Upper lobe of left lung (tissue), 6 donors: ENCODE results near the gene PCBP3. TPM values are rescaled to one million over a fixed set of nuclear protein-coding genes. Genes with fewer than 3 reads are reported as not detected.

ENCODE experiments used
- ATAC-seq, 2 donors: fragments of 200-7000 bp; cut with Tn5 transposase; one replicate each; pipeline ENCODE4 v1.9.1; 2022; ENCODE audit warnings: mild to moderate bottlenecking in 2 of 2, moderate library complexity in 2 of 2; ENCODE audit not compliant: low FRiP score in 2 of 2
- DNase-seq, 2 donors: peaks; one replicate each; pipeline ENCODE4 v3.0.0-alpha.2; 2019 to 2020
- H3K27ac ChIP-seq, 4 donors: fragments of 200-600 bp; sonication (generic); one replicate each; pipeline ENCODE4 v1.5.1; 2016 to 2019
- H3K27me3 ChIP-seq, 4 donors: fragments of 200-600 bp; sonication (generic); one replicate each; pipeline ENCODE4 v1.5.1; 2017 to 2019
- H3K36me3 ChIP-seq, 4 donors: fragments of 200-600 bp; sonication (generic); one replicate each; pipeline ENCODE4 v1.5.1; 2016 to 2019
- H3K4me1 ChIP-seq, 4 donors: fragments of 200-600 bp; sonication (generic); one replicate each; pipeline ENCODE4 v1.5.1; 2018 to 2019
- H3K4me3 ChIP-seq, 4 donors: fragments of 200-600 bp; sonication (generic); one replicate each; pipeline ENCODE4 v1.5.1; 2017 to 2019; ENCODE audit warnings: mild to moderate bottlenecking in 2 of 4, moderate library complexity in 1 of 4
- H3K9me3 ChIP-seq, 4 donors: fragments of 200-600 bp; sonication (generic); one replicate each; pipeline ENCODE4 v1.5.1; 2018 to 2019
- CTCF ChIP-seq, 6 experiments: fragments of 450-650 bp in 4 of 6; fragments of 200-600 bp in 2 of 6; sonication (generic) in 2 of 6; IDR thresholded peaks; one replicate each; pipeline ENCODE4 v1.5.1; 2016 to 2019; ENCODE audit warnings: antibody characterized with exemption in 6 of 6
- EP300 ChIP-seq, 4 donors: sonication (generic); formaldehyde crosslinking; IDR thresholded peaks; one replicate each; pipeline ENCODE4 v1.5.1; 2017; ENCODE audit warnings: antibody characterized with exemption in 4 of 4, control low read depth in 2 of 4
- POLR2A ChIP-seq, 4 donors: fragments of 450-650 bp; IDR thresholded peaks; one replicate each; pipeline ENCODE4 v1.5.1; 2016 to 2017; ENCODE audit warnings: antibody characterized with exemption in 4 of 4, mild to moderate bottlenecking in 2 of 4
- POLR2AphosphoS5 ChIP-seq, 2 donors: sonication (generic); formaldehyde crosslinking; IDR thresholded peaks; one replicate each; pipeline ENCODE4 v1.5.1; 2017; ENCODE audit warnings: antibody characterized with exemption in 2 of 2
- WGBS, 2 donors: methylation state at CpG; one replicate each; pipeline ENCODE4 v1.1.5; 2017 to 2018; 5-methylcytosine and 5-hydroxymethylcytosine counted together
- total RNA-seq, 6 donors: library from RNA; depleted of rRNA in 4 of 6; stranded (reverse); fragments of >200 nt in 4 of 6; gene quantifications; one replicate each; pipeline versions ENCODE4 v1.1.0 to v1.2.1, GENCODE V29; 2016 to 2021
- donor health status: DM: no; HTN: no; CAD: no; lungs with moderate emphysema.
- donor health status: DM: no; HTN: yes; CAD: no; lungs with severe emphysema.

The PCBP3 gene
- total RNA-seq, 6 donors from 2014 or later = 0.78 to 10.5 (median 3.3) TPM

- Histone ChIP-seq H3K36me3 (peaks cover 0 to 27% (median 13%) of the 10 kb centered on the region in 4 donors), H3K27me3 (peaks cover 0 to 5% (median 0%) of the 10 kb centered on the region in 4 donors), H3K27ac (peak overlapping the region in 3 of 4 donors; percentile 34 to 81 (median 80)), H3K4me1 (peaks cover 5 to 17% (median 15%) of the 10 kb centered on the region in 4 donors), H3K9me3 (no peaks in the 10 kb centered on the region), H3K4me3 (peak overlapping the region in 3 of 4 donors; percentile 51 to 81 (median 78))
- TF ChIP-seq POLR2AphosphoS5 (IDR thresholded peaks at IDR 0.05) (no peak), CTCF (IDR thresholded peaks at IDR 0.05) (no peak), EP300 (IDR thresholded peaks at IDR 0.05) (no peak)
- ATAC-seq (peak in 1 of 2 donors; percentile 45), DNase-seq (peak in 1 of 2 donors; percentile 87)
- WGBS, 2 donors = 94 to 98% methylated on average over 16 to 33 of the region's 38 CpGs
Observed at GRCh38 chr21:45983981-45984551, 340.5 kb downstream of the PCBP3 start.

- Histone ChIP-seq H3K4me1 (peaks cover 5 to 17% (median 15%) of the 10 kb centered on the region in 4 donors), H3K27me3 (peaks cover 0 to 5% (median 0%) of the 10 kb centered on the region in 4 donors), H3K4me3 (no peak overlapping the region), H3K27ac (peak overlapping the region in 2 of 4 donors; percentile 34 to 80), H3K9me3 (no peaks in the 10 kb centered on the region), H3K36me3 (peaks cover 0 to 32% (median 15%) of the 10 kb centered on the region in 4 donors)
- DNase-seq = no peak
- TF ChIP-seq EP300 (IDR thresholded peaks at IDR 0.05) (no peak), POLR2A (IDR thresholded peaks at IDR 0.05) (no peak), POLR2AphosphoS5 (IDR thresholded peaks at IDR 0.05) (no peak), CTCF (IDR thresholded peaks at IDR 0.05) (no peak)
- no peak for ATAC-seq
- WGBS, 2 donors = 82 to 91% methylated on average over 3 of the region's 3 CpGs
Observed at GRCh38 chr21:45984584-45985095, 341.1 kb downstream of the PCBP3 start.

GRCh38 chr21:45985471-45986315 is 342.2 kb downstream of the PCBP3 start:
- H3K27ac ChIP-seq = no peak overlapping the region
- ATAC-seq = no peak

More at GRCh38 chr21:45985471-45986315, 342.2 kb downstream of the PCBP3 start:
- Histone ChIP-seq H3K27me3 (peaks cover 0 to 5% (median 0%) of the 10 kb centered on the region in 4 donors), H3K4me3 (no peak overlapping the region), H3K36me3 (peaks cover 0 to 42% (median 19%) of the 10 kb centered on the region in 4 donors), H3K4me1 (peaks cover 5 to 17% (median 15%) of the 10 kb centered on the region in 4 donors), H3K9me3 (no peaks in the 10 kb centered on the region)
- DNase-seq = peak in 1 of 2 donors; percentile 75
- TF ChIP-seq POLR2A (IDR thresholded peaks at IDR 0.05) (no peak), EP300 (IDR thresholded peaks at IDR 0.05) (no peak), POLR2AphosphoS5 (IDR thresholded peaks at IDR 0.05) (no peak), CTCF (IDR thresholded peaks at IDR 0.05) (no peak)
- 87 to 95% methylated on average over 11 to 34 of the region's 37 CpGs for WGBS, 2 donors
